Stimulated activated CD8-positive, alpha-beta memory T cell treated with anti-CD3 and anti-CD28 coated beads, Interleukin-15, amount 100 ng/mL, for 48 hours (primary cell): ENCODE results near the gene PTPRS.

Source experiments
- DNase-seq, 2 donors: peaks; one replicate each; pipeline ENCODE4 v3.0.0-alpha.2; 2020; ENCODE audit warnings: low read depth in 2 of 2

PTPRS gene

GRCh38 chr19:5355076-5355475, 14.5 kb upstream of the PTPRS start:
- no peak for DNase-seq

GRCh38 chr19:5354403-5354802, 13.8 kb upstream of the PTPRS start:
- no peak for DNase-seq

- no peak for DNase-seq
Observed at GRCh38 chr19:5352229-5352763, 11.7 kb upstream of the PTPRS start.

GRCh38 chr19:5351731-5352228, 11.2 kb upstream of the PTPRS start:
- no peak for DNase-seq

- DNase-seq = no peak
Observed at GRCh38 chr19:5349041-5349440, 8.4 kb upstream of the PTPRS start.

- no peak for DNase-seq
Observed at GRCh38 chr19:5345895-5346386, 5.3 kb upstream of the PTPRS start.

GRCh38 chr19:5343848-5344247, 3.2 kb upstream of the PTPRS start:
- no peak for DNase-seq

- DNase-seq = no peak
Observed at GRCh38 chr19:5342573-5343201, 2.1 kb upstream of the PTPRS start.

GRCh38 chr19:5341981-5342380, 1.4 kb upstream of the PTPRS start:
- no peak for DNase-seq

- DNase-seq = no peak
Observed at GRCh38 chr19:5341448-5341820, 822 bp upstream of the PTPRS start.

GRCh38 chr19:5339950-5340636, 519 bp downstream of the PTPRS start:
- no peak for DNase-seq

GRCh38 chr19:5339198-5339949, 1.2 kb downstream of the PTPRS start:
- DNase-seq = no peak

GRCh38 chr19:5338656-5339197, 1.9 kb downstream of the PTPRS start:
- DNase-seq = no peak

GRCh38 chr19:5337708-5338655, 2.6 kb downstream of the PTPRS start:
- DNase-seq = no peak

GRCh38 chr19:5337126-5337525, 3.5 kb downstream of the PTPRS start:
- no peak for DNase-seq

- DNase-seq = no peak
Observed at GRCh38 chr19:5336195-5336965, 4.2 kb downstream of the PTPRS start.

GRCh38 chr19:5335593-5335992, 5.0 kb downstream of the PTPRS start:
- DNase-seq = no peak

GRCh38 chr19:5334824-5335500, 5.7 kb downstream of the PTPRS start:
- DNase-seq = no peak

- DNase-seq = no peak
Observed at GRCh38 chr19:5334366-5334739, 6.3 kb downstream of the PTPRS start.
